CD4-positive, alpha-beta T cell treated with Interleukin-6 for 4 hours (primary cell): ENCODE measurements around the gene LETM1.

ENCODE experiments used
- DNase-seq: peaks from one replicate; pipeline ENCODE4 v3.0.0-alpha.2; 2020; ENCODE audit warnings: mixed read lengths

LETM1 gene

DNA sequence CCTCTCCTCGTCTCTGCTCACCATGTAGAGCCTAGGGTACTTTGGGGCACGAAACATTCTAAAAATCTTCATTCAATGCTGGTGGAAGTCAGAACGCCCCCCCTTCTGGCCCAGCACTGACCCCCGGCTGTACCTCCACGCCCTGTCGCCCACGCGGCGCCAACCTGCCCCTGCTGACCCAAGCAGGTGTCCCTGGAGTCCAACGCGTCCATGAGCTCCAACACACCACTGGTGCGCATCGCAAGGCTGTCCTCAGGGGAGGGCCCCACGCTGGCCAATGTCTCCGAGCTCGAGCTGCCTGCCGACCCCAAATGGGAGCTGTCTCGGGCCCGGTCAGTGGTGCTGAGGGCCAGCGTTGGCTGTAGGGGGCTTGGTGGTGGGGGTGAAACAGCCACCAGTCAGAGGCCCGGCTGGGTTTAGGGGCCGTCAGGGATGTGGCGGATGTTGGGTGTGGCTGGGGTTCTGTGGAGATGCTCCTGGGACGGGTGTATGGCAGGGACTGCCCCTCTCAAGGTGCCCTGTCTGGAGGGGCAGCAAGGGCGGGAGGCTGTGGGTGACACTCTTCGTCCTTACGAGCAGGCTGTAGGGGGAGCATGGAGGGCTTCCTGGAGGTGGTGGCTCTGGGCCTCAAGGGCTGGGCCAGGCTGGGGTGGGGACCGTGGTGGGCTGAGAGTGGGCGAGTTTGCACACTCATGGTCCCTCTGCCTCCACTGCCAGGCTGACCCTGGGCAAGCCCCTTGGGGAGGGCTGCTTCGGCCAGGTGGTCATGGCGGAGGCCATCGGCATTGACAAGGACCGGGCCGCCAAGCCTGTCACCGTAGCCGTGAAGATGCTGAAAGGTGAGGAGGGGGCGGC is 51.1 kb downstream of the LETM1 start:
- DNase-seq, result no peak

DNA sequence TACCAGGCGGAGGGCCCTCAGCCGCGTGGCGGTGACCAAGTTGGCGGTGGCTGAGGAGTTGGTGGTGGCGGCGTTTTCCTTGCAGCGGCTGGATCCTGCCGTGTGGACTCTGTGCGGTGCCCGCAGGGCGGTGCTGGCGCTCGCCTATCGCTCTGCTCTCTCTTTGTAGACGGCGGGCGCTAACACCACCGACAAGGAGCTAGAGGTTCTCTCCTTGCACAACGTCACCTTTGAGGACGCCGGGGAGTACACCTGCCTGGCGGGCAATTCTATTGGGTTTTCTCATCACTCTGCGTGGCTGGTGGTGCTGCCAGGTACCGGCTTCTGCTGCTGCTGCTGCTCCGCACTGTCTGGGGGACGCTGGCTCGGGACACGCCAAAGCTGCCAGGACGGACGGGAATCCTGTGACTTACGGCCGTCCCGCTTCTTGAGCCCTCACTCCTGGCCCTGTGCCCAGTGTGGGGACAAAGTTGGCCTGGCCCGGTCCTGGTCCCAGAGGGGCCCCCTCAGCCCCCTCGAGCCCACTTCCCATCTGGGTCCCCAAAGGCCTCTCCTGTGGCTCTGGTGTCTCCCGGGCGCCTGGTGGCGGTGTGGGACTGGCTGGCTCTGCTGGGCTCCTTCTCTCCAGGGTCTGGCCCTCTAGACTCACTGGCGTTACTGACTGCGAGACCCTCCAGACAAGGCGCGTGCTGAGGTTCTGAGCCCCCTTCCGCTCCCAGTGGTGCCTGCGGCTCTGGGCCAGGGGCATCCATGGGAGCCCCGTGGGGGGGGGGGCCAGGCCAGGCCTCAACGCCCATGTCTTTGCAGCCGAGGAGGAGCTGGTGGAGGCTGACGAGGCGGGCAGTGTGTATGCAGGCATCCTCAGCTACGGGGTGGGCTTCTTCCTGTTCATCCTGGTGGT is 52.2 kb downstream of the LETM1 start:
- no peak for DNase-seq

- DNase-seq, result no peak
Observed at GRCh38 chr4:1802720-1803522, 53.0 kb downstream of the LETM1 start.

GRCh38 chr4:1802151-1802715 is 53.7 kb downstream of the LETM1 start:
- no peak for DNase-seq

- DNase-seq, result no peak
Observed at GRCh38 chr4:1801286-1801958, 54.5 kb downstream of the LETM1 start.

DNA sequence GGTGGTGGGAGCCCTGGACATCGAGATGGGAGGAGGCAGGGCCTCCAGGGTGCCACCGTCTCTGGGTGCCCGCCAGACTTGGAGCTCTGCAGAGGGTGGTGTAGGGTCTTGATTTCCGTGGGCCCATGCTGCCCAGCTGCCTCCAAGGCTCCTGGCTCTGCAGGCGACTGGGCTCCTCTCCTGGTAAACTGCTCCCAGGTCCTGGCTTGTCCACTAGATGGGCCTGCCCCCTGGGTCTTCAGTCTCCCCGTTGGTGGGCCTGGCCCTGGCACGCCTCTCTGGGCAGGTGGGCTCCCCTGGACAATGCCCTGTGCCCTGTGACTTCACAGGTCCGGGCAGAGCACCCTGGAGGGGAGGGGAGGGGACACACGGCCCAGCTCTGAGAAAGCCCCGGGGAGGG is 55.2 kb downstream of the LETM1 start:
- no peak for DNase-seq

- DNase-seq, result no peak
Observed at GRCh38 chr4:1799387-1800375, 56.3 kb downstream of the LETM1 start.

DNA sequence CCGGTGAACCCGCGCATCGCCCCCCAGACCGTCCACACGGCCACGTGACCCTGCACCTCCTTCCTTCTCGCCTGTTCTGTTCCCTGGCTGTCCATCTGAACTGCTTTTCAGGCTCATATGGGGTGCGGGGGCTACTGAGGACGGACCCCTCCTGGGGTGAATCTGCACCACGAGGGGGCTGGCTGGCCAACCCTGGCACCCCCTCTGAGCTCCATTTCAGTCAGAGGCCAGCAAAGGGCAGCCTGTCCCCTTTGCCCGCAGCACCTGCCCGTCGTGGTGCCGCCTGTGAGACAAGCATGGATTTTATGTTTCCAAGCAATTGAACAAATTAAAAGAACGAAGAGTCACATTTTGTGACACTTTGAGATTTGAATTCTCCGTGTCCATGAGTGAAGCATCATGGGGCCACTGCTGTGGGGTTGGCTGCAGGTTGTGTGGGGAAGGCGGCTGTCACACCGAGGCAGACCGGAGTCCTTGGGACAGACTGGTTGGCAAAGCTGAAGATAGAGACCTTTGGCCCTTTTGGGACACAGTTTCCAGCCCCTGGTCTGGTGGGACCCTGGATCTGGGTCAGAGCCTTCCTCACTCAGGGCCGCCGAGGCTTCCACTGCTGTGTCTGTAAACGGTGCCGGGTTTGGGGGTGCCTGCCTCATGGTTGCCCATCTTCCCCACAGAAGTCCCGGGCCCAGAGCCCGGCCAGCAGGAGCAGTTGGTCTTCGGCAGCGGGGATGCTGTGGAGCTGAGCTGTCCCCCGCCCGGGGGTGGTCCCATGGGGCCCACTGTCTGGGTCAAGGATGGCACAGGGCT is 57.2 kb downstream of the LETM1 start:
- no peak for DNase-seq

GRCh38 chr4:1797861-1798579 is 57.9 kb downstream of the LETM1 start:
- DNase-seq, result no peak

DNA sequence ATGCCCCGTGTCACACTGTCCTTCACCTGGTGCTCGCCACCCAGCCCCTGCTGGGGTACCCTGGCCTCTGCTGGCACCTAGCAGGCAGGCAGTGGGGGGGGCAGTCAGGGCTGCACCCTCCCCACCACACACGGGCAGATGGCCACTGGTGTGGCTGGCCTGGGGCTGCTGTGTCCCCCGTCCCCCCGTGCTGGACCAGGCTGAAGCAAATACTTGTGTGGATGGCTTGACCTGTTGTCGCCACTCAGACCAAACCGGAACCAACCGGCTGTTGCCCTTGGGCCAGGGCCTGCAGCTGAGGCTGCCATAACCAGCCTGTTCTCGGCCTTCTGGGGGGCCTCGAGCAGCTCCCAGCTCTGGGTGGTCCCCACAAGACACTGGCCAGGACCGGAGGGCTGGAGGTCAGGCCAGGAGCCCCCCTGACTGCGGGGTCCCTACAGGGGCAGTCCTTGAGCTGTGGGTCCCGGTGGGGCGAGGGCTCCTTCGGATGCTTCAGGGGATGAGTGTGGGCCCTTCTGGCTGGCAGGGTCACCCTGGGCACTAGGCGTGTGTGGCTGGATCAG is 58.6 kb downstream of the LETM1 start:
- no peak for DNase-seq

GRCh38 chr4:1796486-1797204 is 59.3 kb downstream of the LETM1 start:
- no peak for DNase-seq

- DNase-seq, result peak; percentile 7
Observed at GRCh38 chr4:1795299-1796195, 60.4 kb downstream of the LETM1 start.

DNA sequence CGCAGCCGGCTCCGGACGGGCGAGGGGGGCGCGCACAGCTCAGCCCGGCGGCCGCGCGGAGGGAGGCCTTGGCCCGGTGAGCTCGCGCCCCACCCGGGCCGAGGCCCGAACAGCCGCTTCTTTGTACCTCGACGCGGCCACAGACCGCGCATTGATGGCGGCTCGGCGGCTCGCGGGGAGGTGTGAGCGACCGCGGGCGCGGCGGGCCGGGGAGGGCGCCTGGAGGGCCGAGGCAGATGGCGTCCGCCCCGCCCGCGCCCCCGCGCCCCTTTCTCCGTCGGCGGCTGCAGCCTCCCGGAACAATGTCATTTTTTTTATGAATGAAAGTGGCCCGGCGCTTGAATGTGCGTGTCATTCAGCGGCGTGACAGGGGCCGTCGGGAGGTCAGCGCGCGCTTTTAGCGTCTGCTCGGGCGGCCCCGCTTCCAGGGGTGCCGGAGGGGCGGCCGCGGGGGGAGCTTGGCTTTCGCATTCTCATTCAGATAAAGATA is 61.1 kb downstream of the LETM1 start:
- no peak for DNase-seq

GRCh38 chr4:1793940-1794808 is 61.8 kb downstream of the LETM1 start:
- DNase-seq, result no peak

GRCh38 chr4:1793496-1793840 is 62.5 kb downstream of the LETM1 start:
- DNase-seq, result peak; percentile 53
